IPS-NIHi11 (cell line): ENCODE data around the gene SPPL2C.

ENCODE experiments used
- DNase-seq: peaks from one replicate; pipeline ENCODE4 v3.0.0; 2012; ENCODE audit warnings: mixed read lengths, low spot score

SPPL2C gene

DNA sequence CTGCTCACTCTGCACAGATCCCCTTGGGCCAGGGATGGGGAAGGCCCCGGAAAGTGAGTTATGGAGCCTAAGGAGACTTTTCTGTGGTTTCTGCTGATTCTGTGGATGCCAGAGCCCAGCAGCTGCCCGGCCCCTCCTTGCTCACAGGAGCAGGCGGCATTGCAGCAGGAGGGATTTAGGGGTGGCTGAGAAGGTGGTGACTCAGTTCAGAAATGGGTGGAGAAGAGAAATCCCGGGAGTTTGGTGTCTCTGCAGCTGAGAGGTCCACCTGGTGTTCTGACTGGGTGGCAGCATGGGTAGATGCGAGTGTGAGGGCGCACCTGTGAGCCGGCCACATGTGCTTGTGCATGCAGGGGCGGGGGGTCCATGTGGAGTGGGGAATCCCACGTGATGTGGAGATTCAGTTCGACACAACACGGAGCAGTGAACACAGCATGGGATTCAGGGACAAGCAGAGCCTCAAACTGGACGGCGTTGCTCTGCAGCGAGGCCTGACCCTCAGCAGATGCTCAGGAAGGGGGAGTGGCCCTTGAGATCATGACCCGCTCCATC lies 16.0 kb upstream of the SPPL2C start:
- no peak for DNase-seq

DNA sequence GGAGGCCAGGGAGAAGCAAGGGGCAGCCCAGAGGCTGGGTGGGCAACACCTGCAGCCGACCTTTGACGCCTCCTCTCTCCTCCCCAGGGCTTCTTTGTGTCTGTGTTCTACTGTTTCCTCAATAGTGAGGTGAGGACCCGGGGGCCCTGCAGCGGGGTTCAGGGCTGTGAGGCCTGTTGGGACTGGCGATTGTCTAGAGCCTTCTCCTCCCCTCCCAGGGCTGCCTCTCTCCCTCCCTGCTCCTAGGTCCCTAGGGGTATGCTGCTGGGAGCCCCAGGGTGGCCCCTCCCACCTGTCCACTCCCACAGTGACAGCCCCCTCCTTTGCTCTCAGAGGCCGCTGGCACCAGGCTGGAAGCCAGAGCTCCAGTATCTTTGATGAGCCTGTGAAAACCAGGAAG lies 10.8 kb upstream of the SPPL2C start:
- no peak for DNase-seq

DNA sequence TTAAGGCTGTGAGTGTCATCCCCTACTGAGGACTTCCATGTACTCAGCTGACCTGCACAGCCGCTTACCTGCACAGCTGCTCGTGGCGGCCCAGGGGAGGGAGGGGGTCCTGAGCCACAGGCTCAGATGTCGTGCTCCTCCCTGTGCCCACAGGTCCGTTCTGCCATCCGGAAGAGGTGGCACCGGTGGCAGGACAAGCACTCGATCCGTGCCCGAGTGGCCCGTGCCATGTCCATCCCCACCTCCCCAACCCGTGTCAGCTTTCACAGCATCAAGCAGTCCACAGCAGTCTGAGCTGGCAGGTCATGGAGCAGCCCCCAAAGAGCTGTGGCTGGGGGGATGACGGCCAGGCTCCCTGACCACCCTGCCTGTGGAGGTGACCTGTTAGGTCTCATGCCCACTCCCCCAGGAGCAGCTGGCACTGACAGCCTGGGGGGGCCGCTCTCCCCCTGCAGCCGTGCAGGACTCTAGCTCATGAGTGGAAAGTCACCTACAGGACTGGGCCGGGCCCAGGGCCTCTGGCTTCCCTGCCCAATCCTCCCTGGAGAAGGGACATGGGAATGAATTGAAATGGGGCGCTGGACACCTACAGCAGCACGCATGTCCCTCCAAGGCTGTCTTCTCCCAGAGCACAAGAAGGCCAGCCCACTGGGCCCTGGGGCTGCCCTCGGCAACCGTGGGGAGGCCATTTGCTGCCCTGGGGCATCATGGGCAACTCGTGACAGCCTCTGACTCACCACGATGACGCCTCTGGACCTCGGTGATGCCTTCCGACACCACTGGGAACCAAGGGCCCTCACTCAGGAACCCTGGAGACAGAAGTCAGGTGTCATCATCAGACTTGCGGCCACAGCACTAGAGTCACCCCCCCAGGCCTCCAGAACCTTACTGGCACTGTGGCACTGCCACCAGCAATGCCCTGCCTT lies 9.9 kb upstream of the SPPL2C start:
- no peak for DNase-seq

DNA sequence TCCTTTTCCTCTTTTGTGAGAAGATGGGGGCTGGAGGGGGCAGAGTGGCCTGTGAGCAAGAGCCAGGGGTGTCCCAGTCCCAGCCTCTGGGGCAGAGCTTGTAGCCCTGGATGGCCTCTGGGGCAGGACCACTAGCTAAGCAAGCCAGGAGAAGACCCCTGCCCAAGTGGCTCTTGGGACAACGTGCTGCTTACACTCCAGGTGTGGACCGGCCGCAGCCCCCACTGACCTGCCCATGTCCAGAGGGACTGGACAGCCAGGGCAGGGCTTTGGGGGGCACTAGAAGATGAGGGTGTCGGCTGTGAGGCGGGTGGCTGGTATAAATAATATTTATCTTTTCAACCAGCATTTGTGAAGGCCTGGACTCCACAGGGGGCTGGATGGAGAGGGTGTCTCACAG lies 9.2 kb upstream of the SPPL2C start:
- DNase-seq = no peak

DNA sequence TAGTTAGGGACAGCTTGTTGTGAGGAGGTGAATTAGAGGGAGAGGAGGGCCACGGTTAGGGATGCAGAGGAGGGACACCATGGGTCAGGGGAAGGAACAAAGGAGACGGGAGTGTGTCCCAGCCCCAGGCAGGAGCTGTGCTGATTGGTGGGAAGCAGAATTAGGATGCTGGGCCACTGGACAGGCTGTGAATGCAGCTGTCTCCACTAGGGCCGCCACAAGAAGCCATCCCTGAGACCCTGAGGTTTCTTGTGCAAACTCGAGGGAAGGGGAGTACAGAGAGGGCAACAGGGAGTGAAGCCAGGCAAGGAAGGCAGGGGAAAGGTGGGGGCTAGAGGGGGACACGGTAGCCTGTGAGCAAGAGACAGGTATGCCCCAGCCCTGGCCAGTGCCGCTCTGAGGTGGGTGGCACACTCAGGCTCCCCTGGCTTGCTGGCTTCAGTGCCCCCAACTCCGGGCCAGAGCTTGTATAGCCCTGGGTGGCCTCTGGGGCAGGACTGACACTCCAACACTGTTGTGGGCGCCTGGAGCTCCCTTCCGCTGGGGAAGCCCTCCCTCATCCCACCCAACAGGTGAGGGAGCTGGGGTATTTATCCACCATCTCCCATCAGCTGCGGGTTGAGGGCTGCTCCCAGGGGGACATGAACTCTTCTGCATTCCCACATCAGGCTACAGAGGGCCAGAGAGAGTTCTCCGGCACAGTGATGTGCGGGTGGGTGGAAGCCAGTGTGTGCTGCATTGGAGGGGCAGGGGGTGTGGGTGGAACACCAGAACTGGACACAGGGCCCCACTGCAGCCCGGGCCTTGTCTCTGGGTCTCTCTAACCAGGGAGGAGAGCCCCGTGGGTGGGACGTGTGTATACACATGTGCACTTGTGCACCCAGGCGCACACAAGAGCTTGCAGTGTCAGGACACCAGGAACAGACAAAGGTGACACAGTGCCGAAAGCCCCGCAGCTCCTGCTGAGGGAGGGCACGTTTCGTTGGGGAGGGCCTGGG lies 8.3 kb upstream of the SPPL2C start:
- DNase-seq = peak; percentile 58

DNA sequence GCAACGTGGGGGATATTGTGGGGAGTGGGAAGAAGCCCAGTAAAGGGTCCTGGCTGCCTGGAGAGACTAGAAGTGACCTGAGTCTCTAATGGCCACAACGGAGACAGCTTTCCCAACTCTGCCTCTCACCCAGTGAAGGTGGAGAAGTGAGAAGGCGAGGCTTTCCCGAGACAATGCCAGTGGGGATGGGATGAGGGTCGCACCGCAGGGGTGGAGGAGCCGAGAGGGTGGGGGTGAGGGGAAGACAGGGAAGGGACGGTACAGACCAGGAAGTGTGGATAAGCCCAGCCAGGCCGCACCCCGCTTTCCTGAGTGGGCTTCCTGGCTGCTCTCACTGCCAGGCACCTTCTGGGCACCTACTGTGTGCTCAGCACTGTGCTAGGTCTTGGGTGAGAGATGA lies 7.5 kb upstream of the SPPL2C start:
- DNase-seq = no peak

DNA sequence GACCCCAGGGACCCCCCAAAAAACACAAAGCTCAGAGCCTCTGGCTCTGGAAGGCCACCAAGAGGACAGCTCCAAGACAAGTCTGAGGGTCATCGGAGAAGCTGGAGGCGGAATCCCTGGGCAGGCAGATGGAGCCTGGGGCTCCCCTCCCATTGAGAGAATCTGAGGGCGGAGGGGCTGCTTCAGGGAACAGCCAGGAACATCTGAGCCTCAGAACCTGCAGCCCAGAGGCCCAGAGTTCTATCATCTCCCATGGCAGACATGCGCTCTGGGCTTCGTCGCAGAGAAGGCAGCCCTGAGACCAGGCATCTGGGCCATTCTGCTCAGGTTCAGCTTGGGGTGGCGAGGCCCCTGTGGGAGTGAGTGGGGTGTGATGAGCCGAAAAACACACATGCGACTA lies 7.1 kb upstream of the SPPL2C start:
- DNase-seq = no peak

DNA sequence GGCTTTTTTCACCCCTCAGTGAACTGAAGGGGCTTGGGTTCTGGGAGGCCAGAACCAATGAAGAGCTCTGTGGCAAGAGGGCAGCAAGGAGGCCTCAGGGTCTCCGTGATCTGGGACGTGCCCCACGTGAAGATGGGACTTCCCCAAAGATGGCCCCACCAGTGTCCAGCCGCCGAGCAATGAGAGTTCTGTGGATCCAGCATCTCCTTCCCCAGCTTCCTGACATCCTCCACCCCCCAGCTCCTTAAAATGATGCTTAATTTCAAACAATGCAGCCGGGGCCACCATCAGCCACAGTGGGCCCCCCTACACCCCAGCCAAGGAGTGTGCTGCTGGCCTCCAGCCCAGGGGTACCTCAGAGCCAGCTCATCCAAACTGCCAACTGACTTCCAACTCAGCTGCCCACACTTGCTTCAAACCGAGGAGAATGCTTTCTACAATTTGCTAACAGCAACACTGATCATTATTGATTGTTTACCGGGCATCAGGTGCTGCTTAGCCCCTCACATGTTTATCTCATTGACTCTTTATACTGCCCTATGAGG lies 5.9 kb upstream of the SPPL2C start:
- no peak for DNase-seq

DNA sequence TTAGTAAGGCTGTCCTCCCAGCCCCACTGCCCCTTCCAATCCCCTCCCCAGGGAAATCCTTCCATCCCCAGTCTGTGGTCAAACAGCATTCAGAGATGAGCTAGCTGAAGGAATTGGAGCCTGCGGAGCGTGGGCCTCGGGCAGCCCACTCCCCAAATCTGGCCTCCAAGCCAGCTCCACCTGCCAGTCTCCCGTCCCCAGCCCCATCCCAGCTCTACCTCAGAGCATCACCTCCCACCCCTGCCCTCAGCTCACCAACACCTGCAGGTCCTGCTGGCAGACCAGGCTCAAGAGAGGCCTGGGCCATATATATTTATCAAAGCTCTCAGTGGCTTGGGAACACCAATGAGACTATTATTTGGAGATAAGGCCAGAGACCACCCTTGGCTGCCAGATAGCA lies 5.2 kb upstream of the SPPL2C start:
- no peak for DNase-seq

DNA sequence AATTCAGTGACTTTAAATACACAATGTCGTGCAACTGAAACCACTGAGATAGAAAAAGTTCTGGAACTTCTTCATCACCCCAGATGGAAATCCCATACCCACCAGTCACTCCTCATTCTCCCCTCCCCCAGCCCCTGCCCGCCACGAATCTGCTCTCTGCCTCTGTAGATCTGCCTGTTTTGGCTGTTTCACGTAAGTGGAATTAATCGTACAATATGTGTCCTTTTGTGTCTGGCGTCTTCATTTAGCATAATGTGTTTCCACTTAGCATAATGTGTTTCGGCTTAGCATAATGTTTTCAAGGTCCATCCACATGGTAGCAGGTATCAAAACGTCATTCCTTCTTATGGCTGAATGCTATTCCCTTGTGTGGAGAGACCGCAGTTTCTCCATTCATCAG lies 3.5 kb upstream of the SPPL2C start:
- no peak for DNase-seq

DNA sequence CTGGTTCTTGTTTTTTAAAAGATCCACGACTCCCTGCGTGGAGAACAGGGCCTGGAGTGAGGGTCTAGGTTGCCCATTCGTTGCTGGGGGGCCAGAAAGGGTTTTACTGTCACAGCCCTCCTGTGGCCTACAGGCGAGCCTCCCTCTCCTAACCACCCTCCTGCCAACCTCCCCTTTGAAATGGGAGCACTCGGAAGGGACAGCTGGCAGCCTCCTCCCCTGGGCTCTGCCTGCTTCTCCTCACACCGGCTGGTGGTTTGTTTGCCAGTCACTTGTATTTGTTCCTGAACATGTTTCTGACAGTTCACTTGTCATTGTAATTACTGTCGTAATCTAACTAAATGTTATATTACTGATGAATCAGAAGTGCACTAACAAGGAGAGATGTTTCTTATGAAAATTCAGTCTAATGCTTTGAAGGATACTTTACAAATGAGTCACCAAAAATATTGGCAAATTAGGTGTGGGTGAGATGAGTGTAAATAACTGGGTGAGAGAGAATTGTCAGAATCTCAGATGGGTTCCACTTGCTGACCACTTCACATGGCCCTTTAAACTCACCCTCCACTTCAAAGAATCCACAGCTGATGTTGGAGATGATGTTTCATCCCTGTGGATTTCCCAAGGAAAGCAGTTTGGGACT lies 2.7 kb upstream of the SPPL2C start:
- no peak for DNase-seq

DNA sequence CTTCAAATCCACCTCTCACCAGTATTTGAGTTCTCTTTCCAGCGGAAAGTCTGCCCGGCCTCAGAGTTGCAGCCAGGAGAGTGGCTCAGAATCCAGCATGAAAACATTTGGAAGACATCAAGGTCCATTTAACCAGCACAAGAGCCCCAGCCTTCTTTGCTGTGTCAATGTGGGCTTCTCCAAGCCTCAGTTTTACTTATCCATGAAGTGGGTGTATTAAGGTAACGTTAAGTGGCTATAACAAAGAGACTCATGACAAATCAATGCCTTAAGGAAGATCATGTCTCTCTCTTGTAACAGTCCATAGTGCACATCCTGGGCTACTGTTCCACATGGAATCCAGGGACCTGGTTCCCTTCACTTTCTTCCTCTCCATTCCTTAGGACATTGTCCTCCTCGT lies 959 bp upstream of the SPPL2C start:
- DNase-seq = no peak

DNA sequence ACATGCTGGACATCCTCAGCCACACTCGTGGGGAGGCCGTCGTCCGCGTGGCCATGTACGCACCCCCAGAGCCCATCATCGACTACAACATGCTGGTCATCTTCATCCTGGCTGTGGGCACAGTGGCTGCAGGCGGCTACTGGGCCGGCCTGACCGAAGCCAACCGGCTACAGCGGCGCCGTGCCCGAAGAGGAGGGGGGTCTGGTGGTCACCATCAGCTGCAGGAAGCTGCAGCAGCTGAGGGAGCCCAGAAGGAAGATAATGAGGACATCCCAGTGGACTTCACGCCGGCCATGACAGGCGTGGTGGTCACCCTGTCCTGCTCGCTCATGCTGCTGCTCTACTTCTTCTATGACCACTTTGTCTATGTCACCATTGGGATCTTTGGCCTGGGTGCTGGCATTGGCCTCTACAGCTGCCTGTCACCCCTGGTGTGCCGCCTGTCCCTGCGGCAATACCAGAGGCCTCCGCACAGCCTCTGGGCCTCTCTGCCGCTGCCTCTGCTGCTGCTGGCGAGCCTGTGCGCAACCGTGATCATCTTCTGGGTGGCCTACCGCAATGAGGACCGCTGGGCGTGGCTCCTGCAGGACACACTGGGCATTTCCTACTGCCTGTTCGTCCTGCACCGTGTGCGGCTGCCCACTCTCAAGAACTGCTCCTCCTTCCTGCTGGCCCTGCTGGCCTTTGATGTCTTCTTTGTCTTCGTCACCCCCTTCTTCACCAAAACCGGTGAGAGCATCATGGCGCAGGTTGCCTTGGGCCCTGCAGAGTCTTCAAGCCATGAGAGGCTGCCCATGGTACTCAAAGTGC lies 900 bp downstream of the SPPL2C start:
- DNase-seq = no peak

DNA sequence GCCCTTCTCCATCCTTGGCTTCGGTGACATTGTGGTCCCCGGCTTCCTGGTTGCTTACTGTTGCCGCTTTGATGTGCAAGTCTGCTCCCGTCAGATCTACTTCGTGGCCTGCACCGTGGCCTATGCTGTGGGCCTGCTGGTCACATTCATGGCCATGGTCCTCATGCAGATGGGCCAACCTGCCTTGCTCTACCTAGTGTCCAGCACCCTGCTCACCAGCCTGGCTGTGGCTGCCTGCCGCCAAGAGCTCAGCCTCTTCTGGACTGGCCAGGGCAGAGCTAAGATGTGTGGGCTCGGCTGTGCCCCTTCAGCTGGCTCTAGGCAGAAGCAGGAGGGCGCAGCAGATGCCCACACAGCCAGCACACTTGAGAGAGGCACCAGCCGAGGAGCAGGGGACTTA lies 1.5 kb downstream of the SPPL2C start:
- no peak for DNase-seq

DNA sequence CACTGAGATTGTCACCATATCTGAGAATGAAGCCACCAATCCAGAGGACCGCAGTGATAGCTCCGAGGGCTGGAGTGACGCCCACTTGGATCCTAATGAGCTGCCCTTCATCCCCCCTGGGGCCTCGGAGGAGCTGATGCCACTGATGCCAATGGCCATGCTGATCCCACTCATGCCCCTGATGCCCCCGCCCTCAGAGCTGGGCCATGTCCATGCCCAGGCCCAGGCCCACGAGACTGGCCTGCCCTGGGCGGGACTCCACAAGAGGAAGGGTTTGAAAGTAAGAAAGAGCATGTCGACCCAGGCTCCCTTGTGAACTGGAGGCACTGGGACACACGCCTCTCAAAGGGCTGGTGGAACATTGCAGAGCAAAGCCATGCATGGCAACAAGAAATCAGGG lies 2.0 kb downstream of the SPPL2C start:
- no peak for DNase-seq

DNA sequence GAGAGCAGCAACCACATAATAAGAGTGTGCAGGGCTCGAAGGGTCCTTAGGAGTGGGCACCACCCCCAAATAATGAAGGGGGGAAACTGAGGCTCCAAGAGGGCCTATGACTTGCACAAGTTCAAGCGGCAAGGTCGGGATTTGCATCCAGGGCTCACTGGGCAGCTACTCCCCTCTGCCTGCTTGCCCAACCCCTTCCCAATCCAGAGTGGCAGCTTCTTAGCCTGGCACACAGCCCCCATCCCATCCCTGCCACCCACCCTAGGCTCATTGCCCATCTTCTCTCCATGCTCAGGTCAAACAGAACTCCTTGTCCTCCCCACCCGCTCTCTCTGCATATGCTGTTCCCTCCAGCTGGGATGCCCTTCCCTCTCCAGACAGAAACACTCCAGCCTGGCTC lies 2.4 kb downstream of the SPPL2C start:
- no peak for DNase-seq

DNA sequence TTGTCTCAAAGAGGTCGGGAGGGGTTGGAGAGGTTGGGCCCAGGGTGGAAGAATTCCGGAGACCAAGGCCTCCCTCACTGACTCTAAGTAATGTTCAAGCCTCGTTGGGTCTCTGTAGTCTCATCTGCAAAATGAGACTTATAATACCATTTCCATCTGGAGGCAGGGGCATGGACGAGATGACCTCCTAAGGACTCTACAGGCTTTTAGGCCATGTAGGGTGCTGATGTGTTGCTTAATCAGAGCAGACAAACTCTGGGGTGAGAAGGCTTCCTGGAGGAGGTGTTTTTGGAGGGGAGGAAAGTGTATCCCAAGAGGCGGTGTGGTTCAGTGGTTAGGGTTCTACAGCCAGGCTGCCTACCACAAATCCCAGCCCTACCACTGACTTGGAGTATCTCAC lies 3.1 kb downstream of the SPPL2C start:
- DNase-seq = no peak

DNA sequence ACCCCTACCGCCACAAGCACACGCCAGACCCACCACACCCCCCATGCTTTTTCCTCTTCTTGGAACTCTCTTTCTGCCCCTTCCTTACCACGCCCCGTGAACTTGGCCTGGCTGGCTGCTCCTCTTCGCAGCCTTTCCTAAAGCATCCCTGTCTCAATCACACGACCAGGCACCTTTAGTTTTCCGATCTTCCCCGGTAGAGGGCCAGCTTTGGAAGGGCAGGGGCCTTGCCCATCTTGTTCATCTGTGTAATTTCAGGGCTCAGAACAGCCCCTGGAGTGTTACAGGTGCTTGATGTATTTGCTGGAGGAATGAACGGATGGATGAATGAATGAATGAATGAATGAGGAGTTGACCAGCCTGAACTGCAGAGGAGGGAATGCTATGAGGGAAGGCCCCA lies 3.7 kb downstream of the SPPL2C start:
- DNase-seq = no peak

DNA sequence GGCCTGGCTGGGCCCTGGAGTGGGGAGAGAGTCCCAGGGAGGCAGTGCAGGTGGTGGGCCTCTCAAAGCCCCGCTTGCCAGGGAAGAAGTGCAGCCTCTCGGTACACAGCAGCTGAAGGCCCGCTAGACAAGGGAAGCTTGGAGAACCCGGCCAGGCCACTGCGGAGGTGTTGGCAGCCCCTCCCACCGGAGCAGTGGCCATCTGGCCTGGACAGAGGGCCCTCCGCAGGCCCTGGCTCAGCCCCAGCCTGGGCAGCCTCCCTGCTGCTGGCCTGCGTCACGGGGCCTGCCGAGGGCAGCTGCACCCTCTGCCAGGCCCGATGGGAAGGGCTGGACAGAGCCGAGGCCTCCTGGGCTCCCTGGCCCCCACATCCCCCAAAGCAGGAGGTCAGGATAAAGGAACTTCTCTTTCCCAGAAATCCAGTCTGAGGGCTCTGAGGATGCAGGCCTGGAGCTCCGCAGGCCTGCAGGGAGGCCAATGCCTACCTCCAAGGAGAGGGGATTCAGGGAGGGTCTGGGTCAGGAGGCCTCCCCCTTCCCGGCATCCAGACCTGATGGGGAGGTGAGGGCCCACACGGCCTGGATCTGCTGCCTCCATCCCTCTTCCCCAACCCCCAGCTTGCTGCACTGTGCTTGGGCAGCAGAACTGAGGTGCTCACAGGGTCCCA lies 4.3 kb downstream of the SPPL2C start:
- no peak for DNase-seq

DNA sequence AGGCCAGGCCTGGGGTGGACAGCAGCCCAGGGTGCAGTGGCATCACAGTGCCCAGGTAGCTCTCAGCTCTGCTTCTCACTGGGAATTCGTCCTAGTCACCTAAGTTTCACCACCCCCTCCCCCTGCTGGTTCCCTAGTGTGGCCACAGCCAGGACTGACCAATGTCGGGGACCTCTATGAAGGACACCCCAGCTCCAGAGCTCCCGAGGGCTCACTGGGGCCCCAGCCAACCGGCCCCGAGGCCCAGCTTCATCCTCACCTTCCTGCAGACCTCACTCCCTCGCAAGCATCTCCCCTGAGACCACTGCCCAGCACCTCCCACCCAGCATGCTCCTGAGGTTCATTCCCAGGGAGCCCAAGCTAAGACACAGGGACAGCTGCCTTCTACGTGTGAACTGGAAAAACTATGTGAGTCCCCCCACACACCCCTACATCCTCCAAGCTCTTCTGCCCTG lies 4.9 kb downstream of the SPPL2C start:
- no peak for DNase-seq
